Measurements from ENCODE around the gene KCTD16.

Gene KCTD16

GRCh38 chr5:144405991-144406390 is 235.3 kb downstream of the KCTD16 start:
- no peak for DNase-seq (ENCODE audit: low spot score)

- DNase-seq (ENCODE audit: low spot score): no peak
Observed at GRCh38 chr5:144406442-144406841, 235.8 kb downstream of the KCTD16 start.

GRCh38 chr5:144414202-144415029 is 243.7 kb downstream of the KCTD16 start:
- DNase-seq (ENCODE audit: low spot score): no peak

- DNase-seq (ENCODE audit: low spot score): no peak
Observed at GRCh38 chr5:144416196-144416595, 245.5 kb downstream of the KCTD16 start.

- no peak for DNase-seq (ENCODE audit: low spot score)
Observed at GRCh38 chr5:144418719-144419118, 248.0 kb downstream of the KCTD16 start.

GRCh38 chr5:144421411-144421810 is 250.7 kb downstream of the KCTD16 start:
- no peak for DNase-seq (ENCODE audit: low spot score)

GRCh38 chr5:144422018-144422727 is 251.5 kb downstream of the KCTD16 start:
- DNase-seq (ENCODE audit: low spot score): no peak

GRCh38 chr5:144427866-144428265 is 257.2 kb downstream of the KCTD16 start:
- no peak for DNase-seq (ENCODE audit: low spot score)

GRCh38 chr5:144428326-144428725 is 257.7 kb downstream of the KCTD16 start:
- DNase-seq (ENCODE audit: low spot score): no peak

GRCh38 chr5:144429405-144429804 is 258.7 kb downstream of the KCTD16 start:
- no peak for DNase-seq (ENCODE audit: low spot score)

GRCh38 chr5:144429905-144430304 is 259.2 kb downstream of the KCTD16 start:
- no peak for DNase-seq (ENCODE audit: low spot score)

GRCh38 chr5:144433140-144433822 is 262.6 kb downstream of the KCTD16 start:
- no peak for DNase-seq (ENCODE audit: low spot score)

- no peak for DNase-seq (ENCODE audit: low spot score)
Observed at GRCh38 chr5:144433893-144434292, 263.2 kb downstream of the KCTD16 start.

GRCh38 chr5:144436007-144436406 is 265.3 kb downstream of the KCTD16 start:
- DNase-seq (ENCODE audit: low spot score): no peak

GRCh38 chr5:144438237-144438636 is 267.6 kb downstream of the KCTD16 start:
- no peak for DNase-seq (ENCODE audit: low spot score)

GRCh38 chr5:144448457-144448856 is 277.8 kb downstream of the KCTD16 start:
- DNase-seq (ENCODE audit: low spot score): no peak

- no peak for DNase-seq (ENCODE audit: low spot score)
Observed at GRCh38 chr5:144451187-144451973, 280.7 kb downstream of the KCTD16 start.

- no peak for DNase-seq (ENCODE audit: low spot score)
Observed at GRCh38 chr5:144453753-144454152, 283.1 kb downstream of the KCTD16 start.

- DNase-seq (ENCODE audit: low spot score): no peak
Observed at GRCh38 chr5:144457160-144457559, 286.5 kb downstream of the KCTD16 start.

- no peak for DNase-seq (ENCODE audit: low spot score)
Observed at GRCh38 chr5:144458216-144458615, 287.5 kb downstream of the KCTD16 start.

GRCh38 chr5:144460600-144460999 is 289.9 kb downstream of the KCTD16 start:
- DNase-seq (ENCODE audit: low spot score): no peak

- DNase-seq (ENCODE audit: low spot score): no peak
Observed at GRCh38 chr5:144462577-144462976, 291.9 kb downstream of the KCTD16 start.
